ENCODE results near the gene RAMP1. TPM values are rescaled to one million over a fixed set of nuclear protein-coding genes. Genes with fewer than 3 reads are reported as not detected.

RAMP1 gene
- total RNA-seq, 4 donors from 2014 or later, result 7.3 to 19.1 (median 12.4) TPM

DNA sequence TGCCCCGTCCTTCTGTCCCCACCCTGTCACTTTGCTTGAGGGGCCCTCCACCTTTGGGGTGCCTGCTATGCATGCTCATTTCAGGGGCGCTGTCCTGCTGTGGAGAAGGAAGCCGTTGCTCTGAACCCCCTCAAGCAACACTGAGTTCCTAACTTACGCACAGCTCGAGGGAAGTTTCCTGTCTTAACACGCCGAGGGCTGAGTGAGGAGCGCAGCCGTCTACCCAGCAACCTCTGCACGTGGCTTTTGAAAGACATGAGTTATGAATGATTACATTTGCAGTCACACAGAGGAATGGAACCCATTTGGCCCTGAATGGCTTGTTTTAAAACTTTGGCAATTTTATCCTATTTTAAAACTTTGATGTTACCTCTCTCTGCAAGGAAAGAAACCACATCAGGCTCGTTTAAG, 14.0 kb downstream of the RAMP1 start:
- intact Hi-C loops (cut with DNase I; ENCODE audit: low total_unique reads), result loop anchor here (10.0 kb wide), 1 partner anchor 371 kb away; the partner anchor contains the start of gene HES6
- 21 to 41% methylated on average over 8 to 11 of the region's 11 CpGs for WGBS, 2 donors
- peak in 1 of 2 donors; percentile 73 for DNase-seq (ENCODE audit: low spot score in 2 of 2)
- H3K4me3 ChIP-seq (ENCODE audit: low read depth, poor library complexity, severe bottlenecking), result no peak overlapping the region
- no peak for TF ChIP-seq POLR2A (IDR thresholded peaks at IDR 0.05)
- TF ChIP-seq, protein P1, sequence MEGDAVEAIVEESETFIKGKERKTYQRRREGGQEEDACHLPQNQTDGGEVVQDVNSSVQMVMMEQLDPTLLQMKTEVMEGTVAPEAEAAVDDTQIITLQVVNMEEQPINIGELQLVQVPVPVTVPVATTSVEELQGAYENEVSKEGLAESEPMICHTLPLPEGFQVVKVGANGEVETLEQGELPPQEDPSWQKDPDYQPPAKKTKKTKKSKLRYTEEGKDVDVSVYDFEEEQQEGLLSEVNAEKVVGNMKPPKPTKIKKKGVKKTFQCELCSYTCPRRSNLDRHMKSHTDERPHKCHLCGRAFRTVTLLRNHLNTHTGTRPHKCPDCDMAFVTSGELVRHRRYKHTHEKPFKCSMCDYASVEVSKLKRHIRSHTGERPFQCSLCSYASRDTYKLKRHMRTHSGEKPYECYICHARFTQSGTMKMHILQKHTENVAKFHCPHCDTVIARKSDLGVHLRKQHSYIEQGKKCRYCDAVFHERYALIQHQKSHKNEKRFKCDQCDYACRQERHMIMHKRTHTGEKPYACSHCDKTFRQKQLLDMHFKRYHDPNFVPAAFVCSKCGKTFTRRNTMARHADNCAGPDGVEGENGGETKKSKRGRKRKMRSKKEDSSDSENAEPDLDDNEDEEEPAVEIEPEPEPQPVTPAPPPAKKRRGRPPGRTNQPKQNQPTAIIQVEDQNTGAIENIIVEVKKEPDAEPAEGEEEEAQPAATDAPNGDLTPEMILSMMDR (IDR thresholded peaks at IDR 0.05), result no peak

DNA sequence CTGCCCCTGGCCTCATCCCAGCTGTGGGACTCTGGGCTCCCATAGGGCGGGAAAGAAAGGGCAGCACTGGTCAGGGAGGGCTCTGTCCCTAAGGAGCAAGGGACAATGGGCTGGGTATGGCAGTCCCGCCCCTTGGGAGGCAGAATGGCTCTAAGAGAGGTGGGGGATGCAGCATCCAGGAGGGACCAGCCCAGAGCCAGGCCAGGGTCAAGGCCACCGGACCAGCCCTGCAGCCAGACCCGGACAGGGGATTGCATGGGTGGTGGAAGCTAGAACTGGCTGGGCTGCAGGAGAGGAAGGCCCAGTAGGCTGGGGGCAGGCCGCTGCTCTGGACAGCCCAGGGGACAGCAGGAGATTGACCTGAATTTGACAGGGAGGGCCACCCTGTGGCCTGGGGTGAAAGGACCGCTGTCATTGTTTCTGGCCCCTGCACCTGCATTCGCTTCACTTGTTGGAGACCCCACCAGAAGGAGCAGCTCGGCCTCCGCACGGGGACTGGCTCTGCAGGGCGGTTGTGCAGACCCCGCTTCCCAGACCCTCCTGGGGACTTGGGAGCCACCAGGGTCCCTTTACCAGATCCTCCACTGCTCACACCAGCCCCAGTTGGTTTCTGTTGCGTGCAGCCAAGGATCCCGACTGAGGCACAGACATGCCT, 14.6 kb downstream of the RAMP1 start:
- TF ChIP-seq POLR2A (IDR thresholded peaks at IDR 0.05), result no peak
- TF ChIP-seq, protein P1 (IDR thresholded peaks at IDR 0.05), result no peak
- 83 to 86% methylated on average over 10 to 14 of the region's 14 CpGs for whole genome bisulfite sequencing, 2 donors
- H3K4me3 ChIP-seq (ENCODE audit: low read depth, poor library complexity, severe bottlenecking), result no peak overlapping the region
- DNase-seq (ENCODE audit: low spot score in 2 of 2), result peak in 1 of 2 donors; percentile 82
- intact Hi-C loops (cut with DNase I; ENCODE audit: low total_unique reads), result loop anchor here (10.0 kb wide), 1 partner anchor 371 kb away; the partner anchor contains the start of gene HES6

- H3K4me3 ChIP-seq (ENCODE audit: low read depth, poor library complexity, severe bottlenecking), result no peak overlapping the region
- peak in 1 of 2 donors; percentile 64 for DNase-seq (ENCODE audit: low spot score in 2 of 2)
- intact Hi-C loops (cut with DNase I; ENCODE audit: low total_unique reads), result loop anchor here (10.0 kb wide), 1 partner anchor 370 kb away; the partner anchor contains the start of gene HES6
- WGBS, 2 donors, result 67 to 80% methylated on average over 7 of the region's 7 CpGs
- TF ChIP-seq POLR2A (IDR thresholded peaks at IDR 0.05), result no peak
- TF ChIP-seq, protein P1 (IDR thresholded peaks at IDR 0.05), result no peak
Measured at GRCh38 chr2:237874585-237875161, 15.2 kb downstream of the RAMP1 start.

GRCh38 chr2:237875256-237876060, 16.0 kb downstream of the RAMP1 start:
- TF ChIP-seq, protein P1 (IDR thresholded peaks at IDR 0.05), result no peak
- no peak for TF ChIP-seq POLR2A (IDR thresholded peaks at IDR 0.05)
- H3K4me3 ChIP-seq (ENCODE audit: low read depth, poor library complexity, severe bottlenecking), result no peak overlapping the region
- WGBS, 2 donors, result 89 to 92% methylated on average over 14 to 15 of the region's 16 CpGs
- intact Hi-C loops (cut with DNase I; ENCODE audit: low total_unique reads), result loop anchor here (10.0 kb wide), 1 partner anchor 369 kb away; the partner anchor contains the start of gene HES6
- DNase-seq (ENCODE audit: low spot score in 2 of 2), result peak in 1 of 2 donors; percentile 72

- TF ChIP-seq, protein P1 (IDR thresholded peaks at IDR 0.05), result no peak
- no peak for TF ChIP-seq POLR2A (IDR thresholded peaks at IDR 0.05)
- peak in 1 of 2 donors; percentile 72 for DNase-seq (ENCODE audit: low spot score in 2 of 2)
- WGBS, 2 donors, result 87 to 89% methylated on average over 14 of the region's 14 CpGs
- intact Hi-C loops (cut with DNase I; ENCODE audit: low total_unique reads), result loop anchor here (10.0 kb wide), 1 partner anchor 369 kb away; the partner anchor contains the start of gene HES6
- no peak overlapping the region for H3K4me3 ChIP-seq (ENCODE audit: low read depth, poor library complexity, severe bottlenecking)
Measured at GRCh38 chr2:237876061-237876526, 16.7 kb downstream of the RAMP1 start.
